ENCODE results near the gene TMED8.
"Not testable (repeated sequence)": the region's sequence is repeated elsewhere in the genome, so short reads cannot be mapped to it uniquely, and the experiment has no call there.

Gene TMED8

DNA sequence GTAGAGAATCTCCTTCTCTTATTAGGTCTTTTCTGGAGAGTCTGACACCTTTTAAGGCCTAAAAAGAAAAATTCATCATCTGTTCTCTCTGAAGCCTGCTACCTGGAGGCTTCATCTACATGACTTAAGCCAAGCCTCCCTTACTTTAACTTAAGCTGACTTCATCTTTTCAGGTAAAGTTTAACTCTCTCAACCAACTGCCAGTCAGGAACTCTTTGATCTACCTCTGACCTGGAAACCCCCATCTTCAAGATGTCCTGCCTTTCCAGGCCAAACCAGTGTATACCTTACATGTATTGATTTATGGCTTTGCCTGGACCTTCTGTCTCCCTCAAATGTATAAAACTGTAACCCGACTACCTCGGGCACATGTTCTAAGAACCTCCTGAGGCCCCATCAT is 38.6 kb downstream of the TMED8 start:
- TF ChIP-seq, protein P1, sequence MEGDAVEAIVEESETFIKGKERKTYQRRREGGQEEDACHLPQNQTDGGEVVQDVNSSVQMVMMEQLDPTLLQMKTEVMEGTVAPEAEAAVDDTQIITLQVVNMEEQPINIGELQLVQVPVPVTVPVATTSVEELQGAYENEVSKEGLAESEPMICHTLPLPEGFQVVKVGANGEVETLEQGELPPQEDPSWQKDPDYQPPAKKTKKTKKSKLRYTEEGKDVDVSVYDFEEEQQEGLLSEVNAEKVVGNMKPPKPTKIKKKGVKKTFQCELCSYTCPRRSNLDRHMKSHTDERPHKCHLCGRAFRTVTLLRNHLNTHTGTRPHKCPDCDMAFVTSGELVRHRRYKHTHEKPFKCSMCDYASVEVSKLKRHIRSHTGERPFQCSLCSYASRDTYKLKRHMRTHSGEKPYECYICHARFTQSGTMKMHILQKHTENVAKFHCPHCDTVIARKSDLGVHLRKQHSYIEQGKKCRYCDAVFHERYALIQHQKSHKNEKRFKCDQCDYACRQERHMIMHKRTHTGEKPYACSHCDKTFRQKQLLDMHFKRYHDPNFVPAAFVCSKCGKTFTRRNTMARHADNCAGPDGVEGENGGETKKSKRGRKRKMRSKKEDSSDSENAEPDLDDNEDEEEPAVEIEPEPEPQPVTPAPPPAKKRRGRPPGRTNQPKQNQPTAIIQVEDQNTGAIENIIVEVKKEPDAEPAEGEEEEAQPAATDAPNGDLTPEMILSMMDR (IDR thresholded peaks at IDR 0.05) = no peak
- Histone ChIP-seq H3K9me3 (no peaks in the 10 kb centered on the region), H3K27ac (no peak overlapping the region), H3K4me3 (no peak overlapping the region), H3K36me3 (peaks cover 32 to 70% (median 36%) of the 10 kb centered on the region in 3 donors), H3K4me1 (no peaks in the 10 kb centered on the region), H3K27me3 (no peaks in the 10 kb centered on the region)
- intact Hi-C loops (cut with DNase I; ENCODE audit: low total_unique reads) = no loop called here
- no peak for DNase-seq

DNA sequence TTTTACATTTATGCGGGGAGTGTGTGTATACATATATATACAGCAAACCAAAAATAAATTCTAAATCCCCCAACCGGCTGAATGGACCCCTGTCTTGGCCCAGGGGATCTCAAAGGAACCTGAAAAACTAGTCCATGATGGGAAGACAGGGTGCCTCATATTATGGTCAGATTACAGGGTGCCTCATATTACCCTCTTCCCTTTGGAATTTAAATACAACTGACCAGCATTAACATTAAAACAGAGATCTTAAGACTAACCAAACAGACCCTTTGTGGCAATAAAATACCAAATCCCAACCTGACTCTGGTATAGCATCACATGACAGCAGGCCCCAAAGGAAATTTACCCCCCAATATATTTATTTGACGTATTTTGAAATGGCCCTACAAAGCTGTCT is 39.0 kb downstream of the TMED8 start:
- H3K4me3 ChIP-seq = no peak overlapping the region
- no peaks in the 10 kb centered on the region for H3K27me3 ChIP-seq
- TF ChIP-seq, protein P1 (IDR thresholded peaks at IDR 0.05) = no peak
- H3K27ac ChIP-seq = no peak overlapping the region
- peaks cover 28 to 66% (median 34%) of the 10 kb centered on the region in 3 donors for H3K36me3 ChIP-seq
- intact Hi-C loops (cut with DNase I; ENCODE audit: low total_unique reads) = no loop called here
- DNase-seq = no peak
- H3K9me3 ChIP-seq = no peaks in the 10 kb centered on the region
- no peaks in the 10 kb centered on the region for H3K4me1 ChIP-seq

DNA sequence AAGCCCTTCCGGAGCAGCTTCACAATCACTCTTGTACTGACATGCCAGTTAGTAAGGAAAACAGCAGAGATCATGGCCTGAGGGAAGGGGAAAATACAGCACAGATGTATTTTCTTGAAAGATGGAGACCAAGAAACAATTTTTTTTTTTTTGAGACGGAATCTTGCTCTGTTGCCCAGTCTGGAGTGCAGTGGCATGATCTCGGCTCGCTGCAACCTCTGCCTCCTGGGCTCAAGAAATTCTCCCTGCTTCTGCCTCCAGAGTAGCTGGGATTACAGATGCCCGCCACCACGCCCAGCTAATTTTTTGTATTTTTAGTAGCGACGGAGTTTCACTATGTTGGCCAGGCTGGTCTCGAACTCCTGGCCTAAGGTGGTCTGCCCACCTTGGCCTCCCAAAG is 39.6 kb downstream of the TMED8 start:
- DNase-seq; H3K4me3 ChIP-seq; intact Hi-C loops (cut with DNase I; ENCODE audit: low total_unique reads); H3K27ac ChIP-seq; H3K4me1 ChIP-seq; H3K27me3 ChIP-seq; H3K9me3 ChIP-seq: not testable (repeated sequence)
- H3K36me3 ChIP-seq = peaks cover 22 to 60% (median 28%) of the 10 kb centered on the region in 3 donors

DNA sequence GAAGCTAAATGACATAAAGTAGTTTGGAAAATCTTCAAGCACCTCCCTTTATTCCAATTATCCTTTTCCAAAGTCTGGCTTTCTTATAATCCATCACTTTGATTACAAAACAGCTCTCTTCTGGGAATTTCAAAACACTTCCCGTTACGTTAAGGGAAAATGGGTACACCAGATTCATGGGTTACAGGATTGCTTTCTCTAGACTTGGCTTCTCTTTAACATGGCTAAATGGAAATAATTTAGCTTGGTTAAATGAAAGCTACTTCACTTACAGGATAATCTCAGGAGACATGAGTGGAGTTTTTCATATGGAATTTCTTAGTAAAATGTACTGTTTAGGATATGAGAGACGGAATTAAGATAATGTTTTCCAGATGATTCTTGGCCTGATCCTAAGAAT is 41.3 kb downstream of the TMED8 start:
- intact Hi-C loops (cut with DNase I; ENCODE audit: low total_unique reads) = no loop called here
- no peak for DNase-seq

DNA sequence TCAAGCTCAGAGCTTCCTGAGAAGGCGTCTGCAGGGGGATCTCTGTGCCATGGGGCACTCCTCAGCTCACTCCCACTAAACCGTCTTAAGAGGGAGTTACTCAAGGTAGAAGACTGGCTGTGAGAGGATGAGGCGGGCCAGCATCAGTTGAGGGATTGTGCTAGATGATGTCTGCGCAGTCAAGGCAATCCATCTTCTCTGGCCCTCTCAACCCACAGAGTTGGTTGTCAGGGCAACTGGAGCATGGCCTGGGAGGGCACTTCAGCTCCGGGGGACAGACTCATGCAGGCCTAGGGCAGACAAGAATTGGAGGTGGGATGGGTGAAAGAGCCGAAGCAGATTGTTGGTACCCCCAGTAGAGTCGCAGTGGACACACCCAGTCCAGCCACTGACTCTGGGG is 47.0 kb downstream of the TMED8 start:
- Histone ChIP-seq H3K36me3 (peaks cover 0 to 4% (median 0%) of the 10 kb centered on the region in 3 donors), H3K4me1 (no peaks in the 10 kb centered on the region), H3K27me3 (no peaks in the 10 kb centered on the region), H3K4me3 (no peak overlapping the region), H3K9me3 (no peaks in the 10 kb centered on the region), H3K27ac (no peak overlapping the region)
- no peak for DNase-seq
- TF ChIP-seq, protein P1 (IDR thresholded peaks at IDR 0.05) = no peak
- intact Hi-C loops (cut with DNase I; ENCODE audit: low total_unique reads) = no loop called here

More for the DNA sequence above, 41.3 kb downstream of the TMED8 start:
- Histone ChIP-seq H3K4me3 (no peak overlapping the region), H3K4me1 (no peaks in the 10 kb centered on the region), H3K27me3 (no peaks in the 10 kb centered on the region), H3K36me3 (peaks cover 8 to 43% (median 16%) of the 10 kb centered on the region in 3 donors), H3K9me3 (no peaks in the 10 kb centered on the region), H3K27ac (no peak overlapping the region)
- TF ChIP-seq, protein P1 (IDR thresholded peaks at IDR 0.05) = no peak

DNA sequence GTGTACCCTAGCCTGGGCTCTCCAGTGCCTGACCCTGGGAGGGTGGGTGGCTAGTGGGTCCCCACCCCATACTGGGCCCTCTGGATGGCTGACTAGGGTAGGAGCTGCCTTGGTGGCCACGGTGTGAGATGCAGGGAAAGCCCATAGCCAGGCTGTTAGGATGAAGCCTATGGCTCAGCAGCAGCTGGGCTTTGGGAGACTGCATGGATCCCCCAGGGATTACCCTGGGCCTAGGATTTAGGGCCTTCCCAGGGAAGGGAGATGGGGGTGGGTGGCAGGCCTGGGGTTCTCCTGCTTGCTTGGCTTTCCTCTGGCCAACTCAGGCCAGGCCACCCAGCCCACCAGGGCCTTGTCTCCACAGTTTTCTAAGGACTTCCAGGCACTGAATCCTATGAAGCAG is 49.8 kb downstream of the TMED8 start:
- Histone ChIP-seq H3K4me3 (no peak overlapping the region), H3K27me3 (no peaks in the 10 kb centered on the region), H3K4me1 (peaks cover 0 to 4% (median 2%) of the 10 kb centered on the region in 4 donors), H3K36me3 (peaks cover 0 to 4% (median 0%) of the 10 kb centered on the region in 3 donors), H3K9me3 (no peaks in the 10 kb centered on the region), H3K27ac (no peak overlapping the region)
- no peak for DNase-seq
- intact Hi-C loops (cut with DNase I; ENCODE audit: low total_unique reads) = no loop called here
- TF ChIP-seq, protein P1 (IDR thresholded peaks at IDR 0.05) = no peak
